H1 (cell line): Measurements from ENCODE around the gene TRIM10. TPM values are rescaled to one million over a fixed set of nuclear protein-coding genes. Genes with fewer than 3 reads are reported as not detected.

Experiments
- CTCF ChIA-PET: fragments of 300-600 bp; sonication (Branson Sonifier 250); formaldehyde crosslinking; loops from one replicate; lab custom pipeline; 2021; ENCODE audit not compliant: partially characterized antibody; lab: Charles Lee
- POLR2A ChIA-PET: fragments of 300-600 bp; sonication (Branson Sonifier 250); formaldehyde crosslinking; loops from one replicate; lab custom pipeline; 2021; ENCODE audit warnings: inconsistent platforms; ENCODE audit not compliant: partially characterized antibody; lab: Charles Lee
- DNase-seq, 2 experiments: peaks; one replicate each; pipeline versions ENCODE4 v3.0.0 to v3.0.0-alpha.2; 2010 to 2022; ENCODE audit warnings: low spot score in 2 of 2, low read depth in 1 of 2, mixed read lengths in 1 of 2
- FAIRE-seq: peaks from 2 replicates; lab custom pipeline; 2011; peaks lifted over from hg19 to GRCh38; lab: Jason Lieb, UNC
- H2AFZ ChIP-seq: 2 replicates; pipeline ENCODE4 v1.8.1; 2012; ENCODE audit warnings: low read length, inconsistent platforms
- H2AK5ac ChIP-seq: 2 replicates; pipeline ENCODE4 v1.6.1; 2013; ENCODE audit warnings: low read depth, low read length
- H2BK120ac ChIP-seq: replicated peaks from 2 replicates; pipeline ENCODE3; 2013; ENCODE audit warnings: low read depth, low read length, inconsistent platforms
- H2BK12ac ChIP-seq: 2 replicates; pipeline ENCODE4 v1.6.1; 2013; ENCODE audit warnings: low read depth, low read length
- H2BK15ac ChIP-seq: 2 replicates; pipeline ENCODE4 v1.6.1; 2013; ENCODE audit warnings: low read length
- H2BK20ac ChIP-seq: 2 replicates; pipeline ENCODE4 v1.6.1; 2013; ENCODE audit warnings: low read length
- H2BK5ac ChIP-seq: 2 replicates; pipeline ENCODE4 v1.6.1; 2013; ENCODE audit warnings: low read depth, low read length
- H3K14ac ChIP-seq: 2 replicates; pipeline ENCODE4 v1.6.1; 2013; ENCODE audit warnings: inconsistent platforms; ENCODE audit not compliant: insufficient read length
- H3K18ac ChIP-seq: 2 replicates; pipeline ENCODE4 v1.6.1; 2013; ENCODE audit warnings: low read length; ENCODE audit errors: extremely low read depth
- H3K23ac ChIP-seq: 2 replicates; pipeline ENCODE4 v1.6.1; 2013; ENCODE audit warnings: inconsistent platforms; ENCODE audit not compliant: insufficient read length
- H3K23me2 ChIP-seq: 2 replicates; pipeline ENCODE4 v1.6.1; 2013; ENCODE audit warnings: low read depth, low read length
- H3K27ac ChIP-seq: 2 replicates; pipeline ENCODE4 v1.6.1; 2011; ENCODE audit warnings: low read depth, low read length, inconsistent platforms
- H3K27me3 ChIP-seq, 4 experiments: replicated peaks in 1 of 4; 1 replicate in 1 of 4; 2 replicates in 3 of 4; pipeline versions ENCODE4 v1.6.1 to v1.8.1; 2011 to 2013; ENCODE audit warnings: low read length in 3 of 4, mild to moderate bottlenecking in 3 of 4, inconsistent platforms in 2 of 4, mixed read lengths in 2 of 4, moderate library complexity in 1 of 4; ENCODE audit not compliant: control insufficient read depth in 3 of 4, insufficient read depth in 3 of 4; ENCODE audit errors: extremely low read depth in 1 of 4
- H3K36me3 ChIP-seq, 4 experiments: 2 replicates each; pipeline versions ENCODE4 v1.6.1 to v1.8.1; 2011 to 2013; ENCODE audit warnings: mild to moderate bottlenecking in 4 of 4, low read length in 3 of 4, moderate library complexity in 2 of 4, control low read depth in 1 of 4, inconsistent platforms in 1 of 4; ENCODE audit not compliant: insufficient read depth in 4 of 4, control insufficient read depth in 2 of 4
- H3K4ac ChIP-seq: replicated peaks from 2 replicates; pipeline ENCODE3; 2013; ENCODE audit warnings: low read length, low read depth, mixed read lengths, inconsistent platforms; ENCODE audit not compliant: insufficient read length
- H3K4me1 ChIP-seq, 4 experiments: replicated peaks in 1 of 4; 1 replicate in 1 of 4; 2 replicates in 3 of 4; pipeline versions ENCODE4 v1.6.1 to v1.8.1; 2011 to 2013; ENCODE audit warnings: low read length in 3 of 4, inconsistent platforms in 2 of 4, mixed read lengths in 1 of 4; ENCODE audit not compliant: insufficient read depth in 4 of 4, control insufficient read depth in 3 of 4
- H3K4me2 ChIP-seq, 2 experiments: 2 replicates each; pipeline versions ENCODE4 v1.6.1 to v1.8.1; 2011 to 2013; ENCODE audit warnings: low read depth in 2 of 2, low read length in 2 of 2, control low read depth in 1 of 2, inconsistent platforms in 1 of 2, mild to moderate bottlenecking in 1 of 2; ENCODE audit not compliant: insufficient read depth in 1 of 2
- H3K4me3 ChIP-seq, 4 experiments: fragments of 200-600, 300-600 bp in 1 of 4; sonication (generic), shearing (Covaris generic), sonication (Bioruptor Twin) in 1 of 4; 2 replicates each; pipeline versions ENCODE4 v1.5.1 to v1.8.1; 2011 to 2016; ENCODE audit warnings: low read length in 4 of 4, low read depth in 3 of 4, control low read depth in 2 of 4, inconsistent platforms in 2 of 4, mild to moderate bottlenecking in 2 of 4, mixed read lengths in 1 of 4, moderate library complexity in 1 of 4; ENCODE audit not compliant: insufficient read depth in 2 of 4; ENCODE audit errors: extremely low read depth in 1 of 4
- H3K56ac ChIP-seq: replicated peaks from 2 replicates; pipeline ENCODE3; 2013; ENCODE audit warnings: low read depth, mild to moderate bottlenecking, mixed read lengths, low read length, inconsistent platforms; ENCODE audit not compliant: insufficient read length
- H3K79me1 ChIP-seq: 2 replicates; pipeline ENCODE4 v1.6.1; 2013; ENCODE audit warnings: low read depth, low read length, control low read depth
- H3K79me2 ChIP-seq, 2 experiments: 2 replicates each; pipeline versions ENCODE4 v1.6.1 to v1.8.1; 2012 to 2013; ENCODE audit warnings: low read length in 2 of 2, mild to moderate bottlenecking in 2 of 2, inconsistent platforms in 1 of 2; ENCODE audit not compliant: insufficient read depth in 2 of 2, control insufficient read depth in 1 of 2
- H3K9ac ChIP-seq, 4 experiments: replicated peaks in 1 of 4; 1 replicate in 1 of 4; 2 replicates in 3 of 4; pipeline versions ENCODE4 v1.6.1 to v1.8.1; 2011 to 2013; ENCODE audit warnings: low read depth in 3 of 4, low read length in 3 of 4, control low read depth in 2 of 4, mild to moderate bottlenecking in 2 of 4, moderate library complexity in 2 of 4, inconsistent platforms in 1 of 4; ENCODE audit errors: extremely low read depth in 1 of 4
- H3K9me3 ChIP-seq, 2 experiments: 2 replicates each; pipeline versions ENCODE4 v1.6.1 to v1.8.1; 2012 to 2013; ENCODE audit warnings: mild to moderate bottlenecking in 2 of 2, moderate library complexity in 2 of 2, control low read depth in 1 of 2, inconsistent platforms in 1 of 2, low read depth in 1 of 2, low read length in 1 of 2, mixed read lengths in 1 of 2; ENCODE audit not compliant: insufficient read depth in 2 of 2
- H4K20me1 ChIP-seq, 2 experiments: replicated peaks in 1 of 2; 2 replicates each; pipeline versions ENCODE3 to v1.8.1; 2011 to 2013; ENCODE audit warnings: inconsistent platforms in 2 of 2, low read length in 2 of 2, mild to moderate bottlenecking in 1 of 2; ENCODE audit not compliant: insufficient read depth in 2 of 2, control insufficient read depth in 1 of 2
- H4K5ac ChIP-seq: 2 replicates; pipeline ENCODE4 v1.6.1; 2013; ENCODE audit warnings: low read length, low read depth, mixed read lengths, inconsistent platforms; ENCODE audit not compliant: insufficient read length
- H4K8ac ChIP-seq: 2 replicates; pipeline ENCODE4 v1.8.0; 2013; ENCODE audit warnings: mild to moderate bottlenecking, moderate library complexity, low read length, inconsistent platforms; ENCODE audit not compliant: insufficient read depth; ENCODE audit errors: extremely low read depth
- H4K91ac ChIP-seq: replicated peaks from 2 replicates; pipeline ENCODE3; 2013; ENCODE audit warnings: low read length, mixed read lengths, inconsistent platforms; ENCODE audit not compliant: insufficient read length
- BRCA1 ChIP-seq: IDR thresholded peaks from 2 replicates; pipeline ENCODE4 v1.6.1; 2012; ENCODE audit warnings: low read depth, low read length, improper control_type of control experiment
- CHD1 ChIP-seq: IDR thresholded peaks from 2 replicates; pipeline ENCODE4 v1.6.1; 2012; ENCODE audit warnings: low read depth, low read length, improper control_type of control experiment
- GTF2F1 ChIP-seq: IDR thresholded peaks from 2 replicates; pipeline ENCODE4 v1.6.1; 2012; ENCODE audit warnings: low read depth, low read length, improper control_type of control experiment, borderline replicate concordance
- KDM1A ChIP-seq: fragments of 200-600, 300-600 bp; sonication (generic); IDR thresholded peaks from 2 replicates; pipeline ENCODE4 v1.7.1; 2016; ENCODE audit warnings: mild to moderate bottlenecking, low read length, borderline replicate concordance
- whole genome bisulfite sequencing, 2 experiments: shearing (Covaris generic) in 1 of 2; methylation state at CpG; one replicate each; pipeline versions ENCODE4 v1.1.6 to v1.1.7; 2013 to 2015; ENCODE audit warnings: low lambda C conversion rate in 2 of 2, mixed read lengths in 2 of 2, inconsistent platforms in 1 of 2, low coverage in 1 of 2, missing lambda C conversion rate in 1 of 2; ENCODE audit not compliant: insufficient replicate concordance in 2 of 2, insufficient coverage in 1 of 2, insufficient read length in 1 of 2; ENCODE audit errors: extremely low coverage in 1 of 2, missing lambda C conversion rate in 1 of 2; 5-methylcytosine and 5-hydroxymethylcytosine counted together
- polyA plus RNA-seq, 7 experiments: library from polyadenylated mRNA; depleted of rRNA in 3 of 7; stranded (reverse) in 5 of 7; unstranded in 2 of 7; fragments of >200 nt in 5 of 7; fragments of 200-250 nt in 2 of 7; gene quantifications; 1 replicate in 5 of 7; 2 replicates in 1 of 7; 4 replicates in 1 of 7; pipeline versions ENCODE4 v1.2.1 to v1.2.3, GENCODE V29; 2011 to 2013; ENCODE audit warnings: missing spikeins in 2 of 7, mixed read lengths in 2 of 7
- total RNA-seq: library from RNA; stranded (reverse); fragmentation: NEBNext Ultra II Directional; extraction: Animal tissue kit (Norgen Biotek cat#: 25700); gene quantifications from 2 replicates; pipeline ENCODE4 v1.2.1, GENCODE V29; 2021

TRIM10 gene
- total and polyA plus RNA-seq, 2 of the 8 experiments (the other 6 are each of a cell fraction or from before 2014, with no cell fraction given) = 0.06 TPM; not detected in 1

DNA sequence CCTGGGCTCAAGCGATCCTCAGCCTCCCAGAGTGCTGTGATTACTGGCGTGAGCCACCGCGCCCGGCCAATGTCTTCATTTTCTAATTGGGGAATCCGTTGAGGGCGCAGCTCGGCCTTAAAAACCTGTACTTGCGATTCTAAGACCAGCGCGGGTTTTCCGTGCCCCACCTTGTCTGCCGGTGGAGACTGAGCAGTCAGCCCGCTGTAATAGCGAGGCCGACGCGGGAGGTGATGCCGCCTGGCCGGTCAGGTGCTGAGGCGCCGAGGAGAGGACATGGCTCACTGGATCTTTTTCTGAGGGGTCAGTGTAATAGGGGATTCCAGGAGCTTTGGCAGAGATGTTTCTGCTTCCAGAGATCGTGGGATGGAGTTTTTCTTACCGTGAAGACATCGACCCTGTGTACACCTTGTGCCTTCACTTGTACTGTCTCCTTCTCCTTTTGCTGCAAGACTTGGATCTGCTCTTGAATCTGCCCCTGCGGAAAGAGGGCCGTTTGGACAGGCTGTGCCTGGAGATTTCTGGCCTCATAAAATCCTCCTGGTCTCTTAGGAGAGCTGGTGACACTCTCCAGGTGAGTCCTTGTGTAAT, 49.6 kb downstream of the TRIM10 start:
- Histone ChIP-seq H4K5ac (no peak overlapping the region), H3K27ac (no peak overlapping the region), H3K18ac (no peak overlapping the region), H3K4me2 (no peak overlapping the region), H3K4me1 (no peaks in the 10 kb centered on the region), H3K9me3 (no peaks in the 10 kb centered on the region), H2BK5ac (no peak overlapping the region), H3K9ac (no peak overlapping the region), H2BK12ac (no peak overlapping the region), H2BK120ac (no peak overlapping the region), H3K79me2 (no peaks in the 10 kb centered on the region), H4K91ac (no peak overlapping the region), H3K56ac (no peak overlapping the region), H3K23me2 (no peaks in the 10 kb centered on the region), H2AFZ (no peak overlapping the region), H3K4me3 (no peak overlapping the region), H4K20me1 (no peaks in the 10 kb centered on the region), H2AK5ac (no peak overlapping the region), H4K8ac (no peak overlapping the region), H3K23ac (no peak overlapping the region), H2BK20ac (no peak overlapping the region), H3K36me3 (no peaks in the 10 kb centered on the region), H2BK15ac (no peak overlapping the region), H3K14ac (no peak overlapping the region), H3K27me3 (peaks cover 0 to 13% (median 7%) of the 10 kb centered on the region in 4 experiments; a peak in 5 of 7 replicates), H3K79me1 (no peaks in the 10 kb centered on the region), H3K4ac (no peak overlapping the region)
- FAIRE-seq (no peak), DNase-seq (no peak)
- 89% methylated on average over 27 of the region's 27 CpGs; no CpG with 5 or more reads in 1 of the 2 experiments for WGBS, 2 experiments
- ChIA-PET CTCF (interaction anchor here (2.1 to 3.6 kb wide), 3 partner anchors 8 to 20 kb away, joined by 12 to 23 read pairs (median 21); no protein-coding TSS in a partner anchor), POLR2A (interaction anchor here (0.6 to 1.6 kb wide), 4 partner anchors 9 to 384 kb away, joined by 3 to 4 read pairs (median 4); no protein-coding TSS in a partner anchor)
- TF ChIP-seq BRCA1 (no peak), CHD1 (no peak), GTF2F1 (no peak), KDM1A (no peak)
